ENCODE data around the gene P2RX7.

Gene P2RX7

GRCh38 chr12:121111684-121112083 is 21.0 kb upstream of the P2RX7 start:
- Histone ChIP-seq H3F3A (ENCODE audit: insufficient read depth, low read length) (no peaks in the 10 kb centered on the region), H3K9me3 (replicated peaks; ENCODE audit: insufficient read depth, low read length) (no peaks in the 10 kb centered on the region), H3K9me2 (replicated peaks; ENCODE audit: insufficient read depth, low read length) (no peaks in the 10 kb centered on the region), H3K27ac (ENCODE audit: low read length) (no peak overlapping the region), H3K79me2 (ENCODE audit: low read length) (no peaks in the 10 kb centered on the region), H3K27me3 (replicated peaks; ENCODE audit: insufficient read depth, low read length) (no peaks in the 10 kb centered on the region), H3K4me3 (ENCODE audit: low read length) (no peak overlapping the region), H3K9ac (ENCODE audit: low read length) (no peak overlapping the region), H4K20me1 (ENCODE audit: insufficient read depth, low read length) (no peaks in the 10 kb centered on the region), H3K36me3 (replicated peaks; ENCODE audit: insufficient read depth, low read length) (no peaks in the 10 kb centered on the region), H2AFZ (ENCODE audit: low read length) (no peak overlapping the region), H3K4me2 (ENCODE audit: low read depth, low read length) (no peak overlapping the region), H3K4me1 (ENCODE audit: low read length) (no peaks in the 10 kb centered on the region)
- no peak for DNase-seq
- no peak for TF ChIP-seq EZH2phosphoT487 (IDR thresholded peaks at IDR 0.05; ENCODE audit: low read length)
- no peak for TF ChIP-seq EZH2 (optimal IDR thresholded peaks at IDR 0.05; ENCODE audit: low read depth, low read length)
- TF ChIP-seq CTCF (IDR thresholded peaks at IDR 0.05; ENCODE audit: low read length): no peak

- no peak for DNase-seq
Observed at GRCh38 chr12:121112496-121112895, 20.2 kb upstream of the P2RX7 start.

GRCh38 chr12:121113057-121113456 is 19.6 kb upstream of the P2RX7 start:
- H4K20me1 ChIP-seq (ENCODE audit: insufficient read depth, low read length): no peaks in the 10 kb centered on the region
- no peaks in the 10 kb centered on the region for H3F3A ChIP-seq (ENCODE audit: insufficient read depth, low read length)
- TF ChIP-seq EZH2phosphoT487 (IDR thresholded peaks at IDR 0.05; ENCODE audit: low read length) (no peak), CTCF (IDR thresholded peaks at IDR 0.05; ENCODE audit: low read length) (no peak), EZH2 (optimal IDR thresholded peaks at IDR 0.05; ENCODE audit: low read depth, low read length) (no peak)
- no peak overlapping the region for H3K4me2 ChIP-seq (ENCODE audit: low read depth, low read length)
- no peak overlapping the region for H3K27ac ChIP-seq (ENCODE audit: low read length)
- no peaks in the 10 kb centered on the region for H3K27me3 ChIP-seq (replicated peaks; ENCODE audit: insufficient read depth, low read length)
- no peaks in the 10 kb centered on the region for H3K9me3 ChIP-seq (replicated peaks; ENCODE audit: insufficient read depth, low read length)
- no peaks in the 10 kb centered on the region for H3K4me1 ChIP-seq (ENCODE audit: low read length)
- no peaks in the 10 kb centered on the region for H3K36me3 ChIP-seq (replicated peaks; ENCODE audit: insufficient read depth, low read length)
- no peak for DNase-seq
- no peak overlapping the region for H3K9ac ChIP-seq (ENCODE audit: low read length)
- H2AFZ ChIP-seq (ENCODE audit: low read length): no peak overlapping the region
- no peaks in the 10 kb centered on the region for H3K79me2 ChIP-seq (ENCODE audit: low read length)
- H3K4me3 ChIP-seq (ENCODE audit: low read length): no peak overlapping the region
- no peaks in the 10 kb centered on the region for H3K9me2 ChIP-seq (replicated peaks; ENCODE audit: insufficient read depth, low read length)

More at GRCh38 chr12:121112496-121112895, 20.2 kb upstream of the P2RX7 start:
- Histone ChIP-seq H3K79me2 (ENCODE audit: low read length) (no peaks in the 10 kb centered on the region), H4K20me1 (ENCODE audit: insufficient read depth, low read length) (no peaks in the 10 kb centered on the region), H3K9me2 (replicated peaks; ENCODE audit: insufficient read depth, low read length) (no peaks in the 10 kb centered on the region), H3K27ac (ENCODE audit: low read length) (no peak overlapping the region), H3K4me2 (ENCODE audit: low read depth, low read length) (no peak overlapping the region), H3K36me3 (replicated peaks; ENCODE audit: insufficient read depth, low read length) (no peaks in the 10 kb centered on the region), H3K4me3 (ENCODE audit: low read length) (no peak overlapping the region), H3K9me3 (replicated peaks; ENCODE audit: insufficient read depth, low read length) (no peaks in the 10 kb centered on the region), H3K9ac (ENCODE audit: low read length) (no peak overlapping the region), H3K4me1 (ENCODE audit: low read length) (no peaks in the 10 kb centered on the region), H2AFZ (ENCODE audit: low read length) (no peak overlapping the region), H3F3A (ENCODE audit: insufficient read depth, low read length) (no peaks in the 10 kb centered on the region), H3K27me3 (replicated peaks; ENCODE audit: insufficient read depth, low read length) (no peaks in the 10 kb centered on the region)
- no peak for TF ChIP-seq CTCF (IDR thresholded peaks at IDR 0.05; ENCODE audit: low read length)
- no peak for TF ChIP-seq EZH2phosphoT487 (IDR thresholded peaks at IDR 0.05; ENCODE audit: low read length)
- no peak for TF ChIP-seq EZH2 (optimal IDR thresholded peaks at IDR 0.05; ENCODE audit: low read depth, low read length)
